GM06990 (cell line): Measurements from ENCODE around the gene NOL9.

ENCODE experiments used
- DNase-seq: peaks from one replicate; pipeline ENCODE4 v3.0.0-alpha.2; 2011; ENCODE audit not compliant: insufficient read length; ENCODE audit errors: extremely low read depth
- H3K27me3 ChIP-seq: replicated peaks from 2 replicates; pipeline ENCODE4 v1.6.0; 2011; ENCODE audit warnings: low read length; ENCODE audit not compliant: control insufficient read depth, insufficient read depth
- H3K36me3 ChIP-seq: 2 replicates; pipeline ENCODE4 v1.5.1; 2011; ENCODE audit warnings: low read length; ENCODE audit not compliant: control insufficient read depth, insufficient read depth
- H3K4me3 ChIP-seq: replicated peaks from 2 replicates; pipeline ENCODE4 v1.5.1; 2011; ENCODE audit warnings: low read depth, mild to moderate bottlenecking, control low read depth, low read length
- TF ChIP-seq, protein P1 (sequence below): IDR thresholded peaks from 2 replicates; pipeline ENCODE4 v1.5.1; 2011; ENCODE audit warnings: low read length, control low read depth, mild to moderate bottlenecking, inconsistent platforms; ENCODE audit not compliant: insufficient read depth, poor library complexity, severe bottlenecking

NOL9 gene

DNA sequence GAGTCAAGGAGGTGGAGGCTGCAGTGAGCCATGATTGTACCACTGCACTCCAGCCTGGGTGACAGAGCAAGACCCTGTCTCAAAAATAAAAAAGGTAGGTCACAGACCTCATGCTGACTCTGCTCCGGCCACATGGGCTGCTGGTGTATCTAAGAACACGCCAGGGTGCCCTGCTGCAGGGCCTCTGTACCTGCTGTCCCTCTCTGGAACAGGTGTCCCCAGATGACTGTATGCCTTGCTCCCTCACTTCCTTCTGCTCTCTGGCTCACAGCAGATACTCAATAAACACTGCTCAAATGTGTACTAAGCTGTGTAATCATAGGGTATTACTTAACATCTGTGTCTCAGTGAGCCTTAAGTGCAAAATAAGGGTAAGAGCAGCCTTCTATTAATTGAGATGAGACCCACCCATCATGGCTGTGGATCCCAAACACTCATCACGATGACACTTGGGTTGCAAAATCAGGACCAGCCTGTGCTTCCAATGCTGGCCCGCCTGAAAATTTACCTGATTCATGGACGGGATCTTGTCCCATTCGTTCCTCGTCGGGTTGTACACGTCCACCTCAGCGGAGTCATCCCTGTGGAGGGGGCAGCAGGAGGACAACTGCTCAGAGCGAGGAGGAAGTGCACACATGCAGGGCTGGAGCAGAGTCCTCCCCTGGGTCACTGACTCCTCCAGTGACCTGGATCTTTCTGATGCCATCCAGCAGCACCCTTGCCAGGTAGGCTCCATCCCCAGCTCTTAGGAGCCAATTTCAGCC, 40.8 kb upstream of the NOL9 start:
- TF ChIP-seq, protein P1, sequence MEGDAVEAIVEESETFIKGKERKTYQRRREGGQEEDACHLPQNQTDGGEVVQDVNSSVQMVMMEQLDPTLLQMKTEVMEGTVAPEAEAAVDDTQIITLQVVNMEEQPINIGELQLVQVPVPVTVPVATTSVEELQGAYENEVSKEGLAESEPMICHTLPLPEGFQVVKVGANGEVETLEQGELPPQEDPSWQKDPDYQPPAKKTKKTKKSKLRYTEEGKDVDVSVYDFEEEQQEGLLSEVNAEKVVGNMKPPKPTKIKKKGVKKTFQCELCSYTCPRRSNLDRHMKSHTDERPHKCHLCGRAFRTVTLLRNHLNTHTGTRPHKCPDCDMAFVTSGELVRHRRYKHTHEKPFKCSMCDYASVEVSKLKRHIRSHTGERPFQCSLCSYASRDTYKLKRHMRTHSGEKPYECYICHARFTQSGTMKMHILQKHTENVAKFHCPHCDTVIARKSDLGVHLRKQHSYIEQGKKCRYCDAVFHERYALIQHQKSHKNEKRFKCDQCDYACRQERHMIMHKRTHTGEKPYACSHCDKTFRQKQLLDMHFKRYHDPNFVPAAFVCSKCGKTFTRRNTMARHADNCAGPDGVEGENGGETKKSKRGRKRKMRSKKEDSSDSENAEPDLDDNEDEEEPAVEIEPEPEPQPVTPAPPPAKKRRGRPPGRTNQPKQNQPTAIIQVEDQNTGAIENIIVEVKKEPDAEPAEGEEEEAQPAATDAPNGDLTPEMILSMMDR = no peak
- peaks cover 31% of the 10 kb centered on the region for H3K36me3 ChIP-seq

DNA sequence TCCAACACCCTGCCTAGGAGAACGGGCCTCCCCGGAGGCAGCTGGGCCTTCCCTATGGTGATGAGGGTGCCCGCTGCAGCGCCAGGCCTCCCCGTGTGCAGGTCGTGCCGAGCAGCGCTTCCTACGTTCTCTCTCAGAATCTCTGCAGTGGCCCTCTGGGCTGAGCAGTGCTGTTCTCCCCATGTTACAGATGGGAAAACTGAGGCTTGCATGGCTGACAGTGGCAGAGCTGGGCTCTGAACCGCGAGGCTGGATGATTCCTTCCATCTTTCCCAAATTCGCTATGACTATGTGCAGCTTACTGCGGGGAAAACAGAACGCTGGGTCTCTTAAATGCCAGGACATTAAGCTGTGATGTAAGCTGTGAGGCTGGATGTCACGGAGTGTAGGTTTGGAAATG, 39.5 kb upstream of the NOL9 start:
- no peak overlapping the region for H3K4me3 ChIP-seq
- TF ChIP-seq, protein P1 = no peak
- peaks cover 39% of the 10 kb centered on the region for H3K36me3 ChIP-seq
- no peaks in the 10 kb centered on the region for H3K27me3 ChIP-seq
- DNase-seq = no peak

More for the DNA sequence above, 40.8 kb upstream of the NOL9 start:
- Histone ChIP-seq H3K27me3 (no peaks in the 10 kb centered on the region), H3K4me3 (no peak overlapping the region)
- no peak for DNase-seq

DNA sequence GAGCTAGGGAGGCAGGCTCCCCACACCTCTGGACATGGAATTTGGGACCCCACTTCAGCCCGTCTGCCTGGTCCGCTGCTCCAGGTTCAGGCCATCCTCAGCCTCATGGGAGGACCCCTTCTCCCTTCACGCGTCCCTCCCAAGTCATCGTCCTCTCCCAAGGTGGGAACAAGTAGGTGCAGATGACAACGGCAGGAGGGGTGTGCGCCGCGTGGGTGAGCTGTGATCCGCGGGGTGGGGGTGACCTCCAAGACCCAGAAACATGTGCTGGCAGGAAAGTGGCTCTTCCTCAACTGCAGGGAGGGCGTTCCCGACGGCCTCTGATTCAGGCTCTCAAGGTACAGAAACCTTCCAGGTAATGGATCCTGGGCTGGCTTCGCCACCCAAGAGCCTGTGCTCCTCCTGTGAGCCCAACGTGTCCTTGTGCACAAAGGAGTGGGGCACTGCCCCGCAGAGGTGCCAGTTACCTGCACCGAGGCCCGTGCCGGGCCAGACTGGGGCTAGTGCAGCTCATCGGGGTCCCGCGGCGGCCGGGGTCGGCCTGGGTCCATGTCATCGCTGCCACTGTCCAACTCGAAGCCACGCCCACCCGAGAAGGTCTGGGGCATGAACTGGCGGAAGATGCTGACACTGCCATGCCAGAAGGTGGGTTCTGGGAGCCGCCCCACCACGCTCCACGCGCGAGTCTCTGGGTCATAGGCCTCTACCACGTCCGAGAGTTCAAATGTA, 38.7 kb upstream of the NOL9 start:
- TF ChIP-seq, protein P1 = no peak
- H3K36me3 ChIP-seq = peaks cover 41% of the 10 kb centered on the region
- no peak overlapping the region for H3K4me3 ChIP-seq
- no peaks in the 10 kb centered on the region for H3K27me3 ChIP-seq
- DNase-seq = no peak

DNA sequence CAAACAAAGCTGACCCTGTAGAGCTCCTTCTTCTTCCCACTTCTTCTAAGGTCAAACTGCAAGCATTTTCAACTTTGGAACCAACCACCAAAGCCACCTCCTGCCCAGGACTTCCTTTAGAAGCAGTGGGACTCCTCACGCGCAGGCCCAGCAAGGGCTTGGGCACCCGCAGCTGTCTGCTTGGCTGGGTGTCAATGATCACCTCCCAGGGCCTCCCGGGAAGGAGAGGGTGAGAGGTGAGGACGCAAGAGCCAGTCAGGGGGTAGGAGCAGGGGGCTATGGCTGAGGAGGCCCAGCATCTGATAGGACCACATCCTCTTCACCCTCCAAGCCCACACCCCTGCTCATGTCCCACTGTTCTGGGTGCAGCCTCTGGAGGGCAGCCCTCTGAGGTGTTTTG, 38.1 kb upstream of the NOL9 start:
- DNase-seq = no peak
- H3K36me3 ChIP-seq = peaks cover 45% of the 10 kb centered on the region
- H3K27me3 ChIP-seq = no peaks in the 10 kb centered on the region
- H3K4me3 ChIP-seq = no peak overlapping the region
- TF ChIP-seq, protein P1 = no peak

DNA sequence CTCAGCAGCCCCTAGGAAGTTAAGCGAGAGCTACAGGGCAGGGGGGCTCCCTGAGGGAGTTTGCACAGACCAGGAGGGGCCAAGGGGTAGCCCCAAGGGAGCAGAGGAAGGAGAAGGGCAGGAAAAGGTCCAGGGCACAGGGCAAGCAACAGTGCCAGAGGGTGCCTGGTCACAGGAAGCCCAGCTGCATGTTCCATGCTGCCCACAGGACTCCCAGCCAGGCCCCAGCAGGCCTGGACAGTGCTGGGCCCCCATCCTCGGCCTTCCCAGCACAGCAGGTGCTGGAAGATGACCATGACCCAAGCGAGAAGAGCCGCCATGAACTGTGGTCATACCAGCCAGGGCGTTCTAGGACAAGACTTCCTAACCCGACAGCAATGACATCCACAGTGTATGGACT, 37.3 kb upstream of the NOL9 start:
- H3K36me3 ChIP-seq = peaks cover 47% of the 10 kb centered on the region
- TF ChIP-seq, protein P1 = no peak
- no peak for DNase-seq
- H3K27me3 ChIP-seq = no peaks in the 10 kb centered on the region
- no peak overlapping the region for H3K4me3 ChIP-seq

DNA sequence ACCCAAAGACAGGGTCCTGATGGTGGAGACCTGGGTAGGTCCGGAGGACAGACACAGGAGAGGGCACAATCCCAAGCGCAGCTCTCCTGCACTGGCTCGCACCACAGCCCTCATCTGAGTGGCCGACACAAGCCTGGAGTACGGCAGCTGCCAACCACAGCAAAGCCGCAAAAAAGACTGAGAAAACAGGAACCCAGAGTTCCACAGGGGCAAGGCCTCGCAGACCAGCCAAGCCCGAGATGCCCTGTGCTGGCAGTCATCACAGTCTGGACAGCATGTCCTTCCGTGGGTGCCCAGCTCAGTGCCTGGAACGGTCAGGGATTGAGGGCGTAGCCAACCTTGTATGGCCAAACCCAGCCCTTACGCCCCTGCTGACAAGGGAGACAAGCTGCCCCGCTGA, 36.9 kb upstream of the NOL9 start:
- TF ChIP-seq, protein P1 = no peak
- Histone ChIP-seq H3K4me3 (no peak overlapping the region), H3K27me3 (no peaks in the 10 kb centered on the region), H3K36me3 (peaks cover 44% of the 10 kb centered on the region)
- DNase-seq = no peak
